Activated CD8-positive, alpha-beta T cell treated with anti-CD3 and anti-CD28 coated beads for 36 hours (primary cell): ENCODE results near the gene TSSK6. TPM values are rescaled to one million over a fixed set of nuclear protein-coding genes. Genes with fewer than 3 reads are reported as not detected.

Experiments used
- ATAC-seq: fragments of 200-7000 bp; cut with Tn5 transposase; one replicate; pipeline ENCODE4 v1.10.0; 2021; ENCODE audit warnings: mild to moderate bottlenecking, moderate library complexity
- CTCF ChIA-PET: fragments of 350-600 bp; sonication (Branson Sonifier 250); formaldehyde crosslinking; loops from one replicate; lab custom pipeline; 2021; ENCODE audit warnings: antibody characterized with exemption; lab: Charles Lee
- POLR2A ChIA-PET: fragments of 350-600 bp; sonication (Branson Sonifier 250); formaldehyde crosslinking; loops from one replicate; lab custom pipeline; 2021; ENCODE audit warnings: antibody characterized with exemption; lab: Charles Lee
- DNase-seq: peaks from one replicate; pipeline ENCODE4 v3.0.0-alpha.2; 2020
- H3K27ac Mint-ChIP-seq: one replicate; pipeline ENCODE4 v1.8.0; 2021; ENCODE audit warnings: mild to moderate bottlenecking, mixed read lengths
- H3K27me3 Mint-ChIP-seq: one replicate; pipeline ENCODE4 v1.8.0; 2021; ENCODE audit warnings: mixed read lengths
- H3K36me3 Mint-ChIP-seq: one replicate; pipeline ENCODE4 v1.8.0; 2021; ENCODE audit warnings: low read depth, mixed read lengths
- H3K4me1 Mint-ChIP-seq: one replicate; pipeline ENCODE4 v1.8.0; 2021; ENCODE audit warnings: low read depth, mixed read lengths
- H3K4me3 Mint-ChIP-seq: one replicate; pipeline ENCODE4 v1.8.0; 2021; ENCODE audit warnings: mild to moderate bottlenecking, moderate library complexity, mixed read lengths
- H3K9me3 Mint-ChIP-seq: one replicate; pipeline ENCODE4 v1.8.0; 2021; ENCODE audit warnings: mixed read lengths
- intact Hi-C: fragments of 100-400 bp; cut with micrococcal nuclease; formaldehyde crosslinking; loops from one replicate; pipeline ENCODE4 v1.10.0; 2022
- total RNA-seq, 2 experiments: library from RNA; stranded (reverse); gene quantifications; one replicate each; pipeline ENCODE4 v1.2.3, GENCODE V29; 2021
- TF ChIP-seq, protein P1 (sequence below): fragments of 200-600 bp; IDR thresholded peaks from one replicate; pipeline ENCODE4 v1.8.0; 2022; ENCODE audit warnings: antibody characterized with exemption, mild to moderate bottlenecking

Gene TSSK6
- total RNA-seq, 2 experiments from 2014 or later = 3.4 to 4.9 TPM

DNA sequence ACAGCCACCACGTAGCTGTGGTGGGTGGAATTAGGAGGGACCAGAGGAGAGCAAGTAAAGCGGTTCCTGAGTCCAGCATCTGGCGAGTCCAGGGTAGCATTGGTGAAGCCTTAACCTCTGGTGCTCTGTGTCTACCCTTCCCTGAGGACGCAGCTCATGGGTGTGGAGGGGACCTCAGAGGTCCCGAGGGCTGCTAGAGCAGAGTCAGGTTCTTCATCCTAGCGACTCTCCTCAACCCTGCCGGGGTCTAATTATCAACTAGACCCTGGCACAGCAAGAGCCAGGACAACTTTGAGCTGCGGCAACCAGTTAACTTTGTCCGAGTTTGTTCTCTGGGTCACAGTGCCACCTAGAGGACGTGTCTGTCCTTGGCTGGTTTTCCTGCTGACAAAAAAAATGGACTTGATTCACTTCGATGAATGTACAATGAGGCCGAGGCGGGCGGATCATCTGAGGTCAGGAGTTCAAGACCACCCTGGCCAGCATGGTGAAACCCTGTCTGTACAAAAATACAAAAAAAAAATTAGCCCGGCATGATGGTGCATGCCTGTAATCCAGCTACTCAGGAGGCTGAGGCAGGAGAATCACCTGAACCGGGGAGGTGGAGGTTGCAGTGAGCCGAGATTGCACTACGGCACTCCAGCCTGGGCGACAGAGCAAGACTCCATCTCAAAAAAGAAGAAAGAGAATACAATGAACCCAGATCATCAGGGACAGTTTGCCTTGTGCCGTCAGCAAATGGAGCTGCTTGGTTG lies 25.0 kb downstream of the TSSK6 start:
- POLR2A ChIA-PET = interaction anchor here (0.7 to 2.8 kb wide), 13 partner anchors 15 to 154 kb away, joined by 3 to 14 read pairs (median 4); partner anchors contain the start of genes NDUFA13 and TSSK6
- peak; percentile 87 for DNase-seq
- Mint-ChIP-seq H3K27me3 (no peaks in the 10 kb centered on the region), H3K4me1 (peaks cover 58% of the 10 kb centered on the region), H3K27ac (peak overlapping the region; percentile 82), H3K4me3 (no peak overlapping the region), H3K9me3 (no peaks in the 10 kb centered on the region), H3K36me3 (peaks cover 23% of the 10 kb centered on the region)
- TF ChIP-seq, protein P1, sequence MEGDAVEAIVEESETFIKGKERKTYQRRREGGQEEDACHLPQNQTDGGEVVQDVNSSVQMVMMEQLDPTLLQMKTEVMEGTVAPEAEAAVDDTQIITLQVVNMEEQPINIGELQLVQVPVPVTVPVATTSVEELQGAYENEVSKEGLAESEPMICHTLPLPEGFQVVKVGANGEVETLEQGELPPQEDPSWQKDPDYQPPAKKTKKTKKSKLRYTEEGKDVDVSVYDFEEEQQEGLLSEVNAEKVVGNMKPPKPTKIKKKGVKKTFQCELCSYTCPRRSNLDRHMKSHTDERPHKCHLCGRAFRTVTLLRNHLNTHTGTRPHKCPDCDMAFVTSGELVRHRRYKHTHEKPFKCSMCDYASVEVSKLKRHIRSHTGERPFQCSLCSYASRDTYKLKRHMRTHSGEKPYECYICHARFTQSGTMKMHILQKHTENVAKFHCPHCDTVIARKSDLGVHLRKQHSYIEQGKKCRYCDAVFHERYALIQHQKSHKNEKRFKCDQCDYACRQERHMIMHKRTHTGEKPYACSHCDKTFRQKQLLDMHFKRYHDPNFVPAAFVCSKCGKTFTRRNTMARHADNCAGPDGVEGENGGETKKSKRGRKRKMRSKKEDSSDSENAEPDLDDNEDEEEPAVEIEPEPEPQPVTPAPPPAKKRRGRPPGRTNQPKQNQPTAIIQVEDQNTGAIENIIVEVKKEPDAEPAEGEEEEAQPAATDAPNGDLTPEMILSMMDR = peak; percentile 75
- CTCF ChIA-PET = interaction anchor here (0.7 to 6.5 kb wide), 42 partner anchors 8 to 348 kb away, joined by 3 to 135 read pairs (median 6); partner anchors contain the start of genes GATAD2A and NR2C2AP
- intact Hi-C loops = no loop called here
- ATAC-seq = peak; percentile 34

DNA sequence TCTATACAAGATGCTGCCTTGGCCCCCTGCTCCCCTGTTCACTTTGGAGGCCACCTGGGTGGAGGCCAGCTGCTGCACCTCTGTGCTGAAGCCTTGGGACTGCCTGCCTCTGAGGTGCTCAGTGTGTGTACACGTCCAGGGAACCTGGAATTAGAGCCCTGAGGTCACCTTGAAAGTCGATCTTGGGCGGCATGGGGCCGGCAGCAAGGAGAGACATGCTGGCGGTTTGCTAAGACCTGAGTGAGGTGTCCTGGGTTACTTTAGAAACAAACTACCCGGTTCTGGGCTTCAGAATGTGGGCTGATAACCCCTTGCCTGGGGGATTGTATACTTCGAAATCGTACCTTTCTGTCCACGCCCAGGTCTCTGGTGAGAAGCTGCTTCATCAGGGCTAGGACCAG lies 25.5 kb downstream of the TSSK6 start:
- ChIA-PET POLR2A (interaction anchor here (0.9 to 2.8 kb wide), 14 partner anchors 15 to 125 kb away, joined by 3 to 14 read pairs (median 4); partner anchors contain the start of genes NDUFA13 and TSSK6), CTCF (interaction anchor here (0.6 to 6.5 kb wide), 33 partner anchors 7 to 347 kb away, joined by 3 to 135 read pairs (median 7); partner anchors contain the start of gene GATAD2A)
- Mint-ChIP-seq H3K27ac (peak overlapping the region; percentile 82), H3K36me3 (peaks cover 20% of the 10 kb centered on the region), H3K27me3 (no peaks in the 10 kb centered on the region), H3K4me1 (peaks cover 63% of the 10 kb centered on the region), H3K4me3 (no peak overlapping the region), H3K9me3 (no peaks in the 10 kb centered on the region)
- intact Hi-C loops = loop anchor here (2.0 to 5.0 kb wide), 3 partner anchors 83 to 123 kb away; no protein-coding TSS in a partner anchor
- DNase-seq (no peak), ATAC-seq (peak; percentile 2)
- TF ChIP-seq, protein P1 = no peak

- intact Hi-C loops = loop anchor here (2.0 to 5.0 kb wide), 3 partner anchors 82 to 122 kb away; no protein-coding TSS in a partner anchor
- no peaks in the 10 kb centered on the region for H3K9me3 Mint-ChIP-seq
- H3K27ac Mint-ChIP-seq = peak overlapping the region; percentile 82
- POLR2A ChIA-PET = interaction anchor here (0.6 to 2.8 kb wide), 15 partner anchors 12 to 1289 kb away, joined by 3 to 14 read pairs (median 4); partner anchors contain the start of genes NDUFA13 and TSSK6
- CTCF ChIA-PET = interaction anchor here (0.6 to 6.5 kb wide), 20 partner anchors 9 to 167 kb away, joined by 3 to 135 read pairs (median 12); partner anchors contain the start of gene GATAD2A
- H3K36me3 Mint-ChIP-seq = peaks cover 14% of the 10 kb centered on the region
- TF ChIP-seq, protein P1 = no peak
- peak overlapping the region; percentile 39 for H3K4me3 Mint-ChIP-seq
- no peaks in the 10 kb centered on the region for H3K27me3 Mint-ChIP-seq
- peaks cover 64% of the 10 kb centered on the region for H3K4me1 Mint-ChIP-seq
- DNase-seq = peak; percentile 96
- ATAC-seq = peak; percentile 90
Measured at GRCh38 chr19:19488875-19489690, 26.3 kb downstream of the TSSK6 start.

DNA sequence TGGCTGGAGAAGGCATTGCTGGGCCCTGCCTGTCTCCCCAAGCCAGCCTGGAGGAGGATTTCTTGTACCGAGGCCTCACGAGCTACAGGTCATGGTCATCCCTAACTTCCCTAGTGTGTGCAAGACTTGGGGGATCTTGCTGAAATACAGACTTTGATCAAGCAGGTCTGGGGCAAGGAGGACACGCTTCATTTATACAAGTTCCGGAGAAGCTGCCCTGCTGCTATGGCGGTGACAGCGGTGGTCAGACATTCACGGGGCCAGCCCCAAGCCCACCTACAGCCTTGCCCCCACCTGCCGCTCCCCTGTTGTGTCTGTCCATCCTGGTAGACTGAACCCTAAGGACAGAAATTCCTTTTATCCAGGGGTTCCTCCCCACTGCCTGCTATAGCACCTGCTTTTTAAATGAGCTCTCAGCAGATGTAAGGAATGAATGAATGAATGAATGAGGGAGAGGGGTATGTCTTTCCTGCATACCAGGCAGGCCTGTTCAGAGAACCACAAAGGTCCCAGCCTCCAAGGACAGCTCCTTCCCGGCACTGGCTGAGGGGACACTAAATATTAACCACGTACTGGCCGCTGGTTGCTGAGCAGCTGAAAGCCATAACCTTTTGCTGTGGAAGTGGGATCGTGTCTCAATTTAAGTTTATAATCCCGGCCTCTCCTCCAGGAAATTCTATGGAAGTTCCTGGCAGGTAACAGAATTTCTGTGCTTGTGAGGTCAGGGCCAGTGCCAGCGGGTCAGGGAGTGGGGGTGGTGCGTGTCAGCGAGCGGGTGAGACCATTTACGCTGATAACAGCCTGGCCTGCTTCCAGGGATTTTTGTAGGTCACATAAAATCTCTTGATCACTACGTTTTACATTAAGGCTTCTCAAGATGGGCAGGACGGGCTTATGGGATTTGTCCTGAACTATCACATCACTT lies 27.1 kb downstream of the TSSK6 start:
- intact Hi-C loops = loop anchor here (2.0 to 5.0 kb wide), 3 partner anchors 81 to 121 kb away; no protein-coding TSS in a partner anchor
- Mint-ChIP-seq H3K27ac (peak overlapping the region; percentile 82), H3K4me3 (peak overlapping the region; percentile 39), H3K4me1 (peaks cover 64% of the 10 kb centered on the region), H3K9me3 (no peaks in the 10 kb centered on the region), H3K27me3 (no peaks in the 10 kb centered on the region), H3K36me3 (peaks cover 10% of the 10 kb centered on the region)
- CTCF ChIA-PET = interaction anchor here (0.8 to 6.5 kb wide), 9 partner anchors 8 to 167 kb away, joined by 3 to 135 read pairs (median 13); partner anchors contain the start of gene GATAD2A
- POLR2A ChIA-PET = interaction anchor here (0.6 to 2.8 kb wide), 11 partner anchors 10 to 1288 kb away, joined by 3 to 14 read pairs (median 4); partner anchors contain the start of gene TSSK6
- DNase-seq (no peak), ATAC-seq (no peak)
- TF ChIP-seq, protein P1 = no peak
